PC-9 (cell line): ENCODE results near the gene NEU4. TPM values are rescaled to one million over a fixed set of nuclear protein-coding genes. Genes with fewer than 3 reads are reported as not detected.
"Not testable (repeated sequence)": the region's sequence is repeated elsewhere in the genome, so short reads cannot be mapped to it uniquely, and the experiment has no call there.

Experiments
- BruUV-seq: library from RNA; stranded (reverse); fragments of 400-500 nt; replicated peaks from 2 replicates; lab custom pipeline; 2021; lab: Mats Ljungman, UMichigan
- CTCF ChIA-PET: fragments of 300-600 bp; sonication (Branson Sonifier 250); formaldehyde crosslinking; loops from one replicate; lab custom pipeline; 2022; ENCODE audit warnings: antibody characterized with exemption; lab: Charles Lee
- POLR2A ChIA-PET: fragments of 300-600 bp; sonication (Branson Sonifier 250); formaldehyde crosslinking; loops from one replicate; lab custom pipeline; 2022; ENCODE audit warnings: antibody characterized with exemption; ENCODE audit not compliant: unreplicated experiment; lab: Charles Lee
- DNase-seq, 2 experiments: peaks; one replicate each; pipeline versions ENCODE4 v3.0.0 to v3.0.0-alpha.2; 2015 to 2022; ENCODE audit warnings: mixed read lengths in 1 of 2
- H2AFZ ChIP-seq: fragments of 200-600 bp; sonication (generic); 2 replicates; pipeline ENCODE4 v1.8.1; 2017; ENCODE audit warnings: antibody characterized with exemption
- H3F3A ChIP-seq: fragments of 200-600 bp; sonication (generic); 2 replicates; pipeline ENCODE4 v1.8.1; 2017; ENCODE audit warnings: antibody characterized with exemption, mild to moderate bottlenecking, low read depth; ENCODE audit not compliant: insufficient read depth
- H3K27ac ChIP-seq: fragments of 200-600 bp; sonication (generic); 2 replicates; pipeline ENCODE4 v1.6.1; 2016; ENCODE audit warnings: mixed run types
- H3K27me3 ChIP-seq: fragments of 200-600 bp; sonication (generic); 2 replicates; pipeline ENCODE4 v1.6.1; 2016; ENCODE audit warnings: low read depth, mixed run types; ENCODE audit not compliant: insufficient read depth
- H3K36me3 ChIP-seq: fragments of 200-600 bp; sonication (generic); 2 replicates; pipeline ENCODE4 v1.6.1; 2016; ENCODE audit warnings: low read depth, mixed run types
- H3K4me1 ChIP-seq: fragments of 200-600 bp; sonication (generic); replicated peaks from 2 replicates; pipeline ENCODE4 v1.6.1; 2016; ENCODE audit warnings: mixed run types; ENCODE audit not compliant: insufficient read depth
- H3K4me2 ChIP-seq: fragments of 200-600 bp; sonication (generic); 2 replicates; pipeline ENCODE4 v1.6.1; 2017; ENCODE audit warnings: mixed run types
- H3K4me3 ChIP-seq: fragments of 200-600 bp; sonication (generic); 2 replicates; pipeline ENCODE4 v1.6.1; 2016; ENCODE audit warnings: mixed run types
- H3K79me2 ChIP-seq: fragments of 200-600 bp; sonication (generic); 2 replicates; pipeline ENCODE4 v1.6.1; 2017; ENCODE audit warnings: low read depth, mixed run types
- H3K9me2 ChIP-seq: fragments of 200-600 bp; sonication (generic); 2 replicates; pipeline ENCODE4 v1.8.1; 2017; ENCODE audit warnings: mild to moderate bottlenecking; ENCODE audit not compliant: insufficient read depth
- H3K9me3 ChIP-seq: fragments of 200-600 bp; sonication (generic); 2 replicates; pipeline ENCODE4 v1.8.1; 2016; ENCODE audit warnings: low read depth; ENCODE audit not compliant: insufficient read depth
- H4K20me1 ChIP-seq: fragments of 200-600 bp; sonication (generic); 2 replicates; pipeline ENCODE4 v1.8.1; 2017; ENCODE audit not compliant: insufficient read depth
- EZH2 ChIP-seq: fragments of 200-600 bp; sonication (generic); IDR thresholded peaks from 2 replicates; pipeline ENCODE4 v1.8.0; 2017; ENCODE audit warnings: antibody characterized with exemption, low read depth
- intact Hi-C: fragments of 100-400 bp; cut with micrococcal nuclease; formaldehyde crosslinking; loops from one replicate; pipeline ENCODE4 v1.10.0; 2022; ENCODE audit not compliant: unreplicated experiment
- total RNA-seq: library from RNA; stranded (reverse); gene quantifications from 2 replicates; pipeline ENCODE4 v1.2.3, GENCODE V29; 2021
- TF ChIP-seq, protein P1 (sequence below): fragments of 200-600 bp; sonication (generic); conservative IDR thresholded peaks from 2 replicates; pipeline ENCODE4 v1.6.1; 2017; ENCODE audit warnings: mixed run types, antibody characterized with exemption, mild to moderate bottlenecking, moderate library complexity

The NEU4 gene
- total RNA-seq, 1 experiment from 2014 or later, result 0.92 TPM

DNA sequence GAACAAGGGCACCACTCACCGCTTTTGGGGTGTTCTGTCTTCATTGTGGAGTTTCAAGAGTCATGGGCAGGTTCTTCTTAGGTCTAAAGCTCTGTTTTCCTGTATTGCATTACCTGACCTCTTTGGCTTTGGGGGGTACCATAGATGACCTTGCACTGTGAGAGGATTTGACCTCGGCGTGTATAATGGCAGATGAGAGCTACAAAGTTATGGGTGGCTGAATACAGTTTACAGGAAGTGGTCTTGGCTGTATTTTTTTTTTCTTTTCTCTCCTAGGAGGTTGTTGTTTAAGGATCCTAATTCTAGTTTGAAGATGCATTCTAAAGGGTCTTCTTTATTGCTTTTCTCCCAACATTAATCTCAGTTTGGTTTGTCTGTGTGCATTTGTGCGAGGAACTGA lies 20.9 kb upstream of the NEU4 start:
- H3K27ac ChIP-seq, result no peak overlapping the region
- no TSS peak for BruUV-seq
- H3K27me3 ChIP-seq, result peaks cover 9% of the 10 kb centered on the region; the same call in 1 of the 2 replicates
- no peaks in the 10 kb centered on the region for H3K9me2 ChIP-seq
- TF ChIP-seq EZH2, result no peak
- TF ChIP-seq, protein P1, sequence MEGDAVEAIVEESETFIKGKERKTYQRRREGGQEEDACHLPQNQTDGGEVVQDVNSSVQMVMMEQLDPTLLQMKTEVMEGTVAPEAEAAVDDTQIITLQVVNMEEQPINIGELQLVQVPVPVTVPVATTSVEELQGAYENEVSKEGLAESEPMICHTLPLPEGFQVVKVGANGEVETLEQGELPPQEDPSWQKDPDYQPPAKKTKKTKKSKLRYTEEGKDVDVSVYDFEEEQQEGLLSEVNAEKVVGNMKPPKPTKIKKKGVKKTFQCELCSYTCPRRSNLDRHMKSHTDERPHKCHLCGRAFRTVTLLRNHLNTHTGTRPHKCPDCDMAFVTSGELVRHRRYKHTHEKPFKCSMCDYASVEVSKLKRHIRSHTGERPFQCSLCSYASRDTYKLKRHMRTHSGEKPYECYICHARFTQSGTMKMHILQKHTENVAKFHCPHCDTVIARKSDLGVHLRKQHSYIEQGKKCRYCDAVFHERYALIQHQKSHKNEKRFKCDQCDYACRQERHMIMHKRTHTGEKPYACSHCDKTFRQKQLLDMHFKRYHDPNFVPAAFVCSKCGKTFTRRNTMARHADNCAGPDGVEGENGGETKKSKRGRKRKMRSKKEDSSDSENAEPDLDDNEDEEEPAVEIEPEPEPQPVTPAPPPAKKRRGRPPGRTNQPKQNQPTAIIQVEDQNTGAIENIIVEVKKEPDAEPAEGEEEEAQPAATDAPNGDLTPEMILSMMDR, result no peak
- H2AFZ ChIP-seq, result no peak overlapping the region
- H3K9me3 ChIP-seq, result no peaks in the 10 kb centered on the region
- H3K36me3 ChIP-seq, result no peaks in the 10 kb centered on the region
- H3K4me3 ChIP-seq, result no peak overlapping the region
- no peak overlapping the region for H3K4me2 ChIP-seq
- ChIA-PET CTCF (interaction anchor here (0.6 kb wide), 1 partner anchor 15 kb away, joined by 5 read pairs; no protein-coding TSS in a partner anchor), POLR2A (interaction anchor here (0.7 kb wide), 1 partner anchor 118 kb away, joined by 4 read pairs; no protein-coding TSS in a partner anchor)
- DNase-seq, result no peak
- H3K4me1 ChIP-seq, result peaks cover 8% of the 10 kb centered on the region
- H3K79me2 ChIP-seq, result no peaks in the 10 kb centered on the region
- H3F3A ChIP-seq, result 0 out of 2 replicates have a peak, but pooled peaks cover under 1% of the 10 kb centered on the region
- no peaks in the 10 kb centered on the region; the same call in 1 of the 2 replicates for H4K20me1 ChIP-seq
- intact Hi-C loops, result no loop called here

GRCh38 chr2:241788572-241788971 lies 20.4 kb upstream of the NEU4 start:
- Histone ChIP-seq H3K79me2 (no peaks in the 10 kb centered on the region), H3K27me3 (peaks cover 9% of the 10 kb centered on the region; the same call in 1 of the 2 replicates), H4K20me1 (no peaks in the 10 kb centered on the region; the same call in 1 of the 2 replicates), H3K4me3 (no peak overlapping the region), H2AFZ (no peak overlapping the region), H3F3A (0 out of 2 replicates have a peak, but pooled peaks cover 5% of the 10 kb centered on the region), H3K36me3 (no peaks in the 10 kb centered on the region), H3K9me2 (no peaks in the 10 kb centered on the region), H3K27ac (no peak overlapping the region), H3K4me2 (no peak overlapping the region), H3K9me3 (no peaks in the 10 kb centered on the region), H3K4me1 (peaks cover 8% of the 10 kb centered on the region)
- BruUV-seq, result no TSS peak
- no peak for DNase-seq
- intact Hi-C loops, result no loop called here
- POLR2A ChIA-PET, result interaction anchor here (0.7 kb wide), 1 partner anchor 119 kb away, joined by 4 read pairs; no protein-coding TSS in a partner anchor
- CTCF ChIA-PET, result no interaction called here
- TF ChIP-seq EZH2, result no peak
- TF ChIP-seq, protein P1, result no peak

- DNase-seq, result peak; percentile 71 to 79
- H3K79me2 ChIP-seq, H3K9me2 ChIP-seq, H3K4me1 ChIP-seq, BruUV-seq, H3K4me3 ChIP-seq, POLR2A ChIA-PET, H4K20me1 ChIP-seq, H3K9me3 ChIP-seq, H3K27ac ChIP-seq, H3K4me2 ChIP-seq, H3K36me3 ChIP-seq, H3K27me3 ChIP-seq, H2AFZ ChIP-seq, CTCF ChIA-PET, H3F3A ChIP-seq: not testable (repeated sequence)
- intact Hi-C loops, result loop anchor here (2.0 kb wide), 1 partner anchor 17 kb away; no protein-coding TSS in a partner anchor
These were observed 17.6 kb upstream of the NEU4 start for GRCh38 chr2:241791385-241791784.

DNA sequence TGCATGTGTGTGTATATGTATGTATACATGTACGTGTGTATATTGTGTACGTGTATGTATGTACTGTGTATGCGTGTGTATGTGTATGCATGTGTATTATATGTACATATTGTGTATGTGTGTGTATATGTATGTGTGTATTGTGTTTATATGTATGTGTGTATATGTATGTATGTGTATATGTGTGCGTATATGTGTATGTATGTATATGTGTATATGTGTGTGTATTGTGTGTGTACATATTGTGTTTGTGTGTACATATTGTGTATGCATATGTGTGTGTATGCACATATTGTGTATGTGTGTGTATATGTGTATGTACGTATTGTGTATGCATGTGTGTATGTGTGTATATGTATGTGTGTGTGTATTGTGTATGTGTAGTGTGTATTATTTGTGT lies 15.6 kb upstream of the NEU4 start:
- H4K20me1 ChIP-seq, result no peaks in the 10 kb centered on the region; the same call in 1 of the 2 replicates
- no peak for DNase-seq
- peaks cover 8% of the 10 kb centered on the region for H3K4me1 ChIP-seq
- H3K27ac ChIP-seq, result no peak overlapping the region
- no peaks in the 10 kb centered on the region for H3K36me3 ChIP-seq
- no peak overlapping the region for H2AFZ ChIP-seq
- TF ChIP-seq, protein P1, result no peak
- TF ChIP-seq EZH2, result no peak
- no peak overlapping the region for H3K4me3 ChIP-seq
- no peaks in the 10 kb centered on the region for H3K79me2 ChIP-seq
- H3K27me3 ChIP-seq, result 0 out of 2 replicates have a peak, but pooled peaks cover 9% of the 10 kb centered on the region
- no peak overlapping the region for H3K4me2 ChIP-seq
- no peaks in the 10 kb centered on the region for H3K9me2 ChIP-seq
- ChIA-PET CTCF (no interaction called here), POLR2A (no interaction called here)
- intact Hi-C loops, result no loop called here
- 0 out of 2 replicates have a peak, but pooled peaks cover 8% of the 10 kb centered on the region for H3F3A ChIP-seq
- H3K9me3 ChIP-seq, result no peaks in the 10 kb centered on the region
- no TSS peak for BruUV-seq
